GM12874 (cell line): ENCODE measurements around the gene C11orf71.

Source experiments
- CTCF ChIP-seq: IDR thresholded peaks from 2 replicates; pipeline ENCODE4 v1.5.1; 2011; ENCODE audit warnings: low read depth, mild to moderate bottlenecking, control low read depth, low read length, moderate library complexity; ENCODE audit not compliant: insufficient read depth

Gene C11orf71

GRCh38 chr11:114386131-114386530 is 14.2 kb downstream of the C11orf71 start:
- no peak for TF ChIP-seq CTCF

GRCh38 chr11:114384487-114384886 is 15.8 kb downstream of the C11orf71 start:
- TF ChIP-seq CTCF = no peak

- TF ChIP-seq CTCF = no peak
Observed at GRCh38 chr11:114382509-114382908, 17.8 kb downstream of the C11orf71 start.

GRCh38 chr11:114379394-114380069 is 20.8 kb downstream of the C11orf71 start:
- no peak for TF ChIP-seq CTCF

GRCh38 chr11:114377612-114378267 is 22.6 kb downstream of the C11orf71 start:
- TF ChIP-seq CTCF = no peak

- no peak for TF ChIP-seq CTCF
Observed at GRCh38 chr11:114375052-114375451, 25.3 kb downstream of the C11orf71 start.

- TF ChIP-seq CTCF = no peak
Observed at GRCh38 chr11:114368918-114369680, 31.2 kb downstream of the C11orf71 start.
